ENCODE measurements around the gene TRAIP.

DNA sequence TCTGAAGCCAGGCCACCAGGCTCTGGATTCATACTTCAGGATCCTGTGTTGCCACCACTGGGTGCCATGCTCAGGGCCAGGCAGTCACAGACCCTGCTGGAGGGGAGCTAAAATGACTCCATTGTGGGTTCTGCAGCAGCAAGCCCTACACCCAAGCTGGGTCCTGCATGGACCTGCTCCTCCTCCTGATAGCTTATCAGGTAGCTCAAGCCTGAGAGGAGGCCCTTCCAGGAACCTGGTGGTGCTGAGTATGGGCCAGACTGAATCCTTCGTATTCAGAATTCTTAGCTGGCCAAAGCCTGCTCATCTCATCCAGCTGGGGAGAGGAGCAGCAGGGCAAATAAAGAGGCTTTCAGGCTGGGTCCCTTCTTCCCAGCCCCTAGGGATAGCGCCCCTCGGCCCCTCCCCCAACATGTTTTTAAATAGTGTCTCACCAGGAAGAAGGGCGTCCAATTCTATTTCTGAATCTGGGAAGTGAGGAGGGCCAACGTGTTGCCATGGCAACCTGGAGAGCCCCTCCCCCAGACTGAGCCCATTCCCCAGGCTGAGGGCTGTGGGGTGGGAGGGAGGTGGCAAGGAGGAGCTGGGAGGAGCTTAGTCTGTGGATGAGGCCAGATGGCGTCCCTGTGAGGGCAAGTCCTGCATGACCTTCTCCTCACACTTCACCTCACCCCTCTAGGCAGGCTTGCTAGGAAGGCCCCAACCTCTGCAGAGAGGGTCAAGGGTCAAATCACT, 24.4 kb upstream of the TRAIP start:
- TF ChIP-seq, protein P1, sequence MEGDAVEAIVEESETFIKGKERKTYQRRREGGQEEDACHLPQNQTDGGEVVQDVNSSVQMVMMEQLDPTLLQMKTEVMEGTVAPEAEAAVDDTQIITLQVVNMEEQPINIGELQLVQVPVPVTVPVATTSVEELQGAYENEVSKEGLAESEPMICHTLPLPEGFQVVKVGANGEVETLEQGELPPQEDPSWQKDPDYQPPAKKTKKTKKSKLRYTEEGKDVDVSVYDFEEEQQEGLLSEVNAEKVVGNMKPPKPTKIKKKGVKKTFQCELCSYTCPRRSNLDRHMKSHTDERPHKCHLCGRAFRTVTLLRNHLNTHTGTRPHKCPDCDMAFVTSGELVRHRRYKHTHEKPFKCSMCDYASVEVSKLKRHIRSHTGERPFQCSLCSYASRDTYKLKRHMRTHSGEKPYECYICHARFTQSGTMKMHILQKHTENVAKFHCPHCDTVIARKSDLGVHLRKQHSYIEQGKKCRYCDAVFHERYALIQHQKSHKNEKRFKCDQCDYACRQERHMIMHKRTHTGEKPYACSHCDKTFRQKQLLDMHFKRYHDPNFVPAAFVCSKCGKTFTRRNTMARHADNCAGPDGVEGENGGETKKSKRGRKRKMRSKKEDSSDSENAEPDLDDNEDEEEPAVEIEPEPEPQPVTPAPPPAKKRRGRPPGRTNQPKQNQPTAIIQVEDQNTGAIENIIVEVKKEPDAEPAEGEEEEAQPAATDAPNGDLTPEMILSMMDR (IDR thresholded peaks at IDR 0.05): no peak
- TF ChIP-seq POLR2A (IDR thresholded peaks at IDR 0.05): no peak
